ENCODE results near the gene PHF21A. TPM values are rescaled to one million over a fixed set of nuclear protein-coding genes. Genes with fewer than 3 reads are reported as not detected.

Gene PHF21A
- total and polyA plus RNA-seq, 2 of the 13 experiments (the other 11 are each of a cell fraction or from before 2014, with no cell fraction given) = 4.1 to 34.6 TPM

DNA sequence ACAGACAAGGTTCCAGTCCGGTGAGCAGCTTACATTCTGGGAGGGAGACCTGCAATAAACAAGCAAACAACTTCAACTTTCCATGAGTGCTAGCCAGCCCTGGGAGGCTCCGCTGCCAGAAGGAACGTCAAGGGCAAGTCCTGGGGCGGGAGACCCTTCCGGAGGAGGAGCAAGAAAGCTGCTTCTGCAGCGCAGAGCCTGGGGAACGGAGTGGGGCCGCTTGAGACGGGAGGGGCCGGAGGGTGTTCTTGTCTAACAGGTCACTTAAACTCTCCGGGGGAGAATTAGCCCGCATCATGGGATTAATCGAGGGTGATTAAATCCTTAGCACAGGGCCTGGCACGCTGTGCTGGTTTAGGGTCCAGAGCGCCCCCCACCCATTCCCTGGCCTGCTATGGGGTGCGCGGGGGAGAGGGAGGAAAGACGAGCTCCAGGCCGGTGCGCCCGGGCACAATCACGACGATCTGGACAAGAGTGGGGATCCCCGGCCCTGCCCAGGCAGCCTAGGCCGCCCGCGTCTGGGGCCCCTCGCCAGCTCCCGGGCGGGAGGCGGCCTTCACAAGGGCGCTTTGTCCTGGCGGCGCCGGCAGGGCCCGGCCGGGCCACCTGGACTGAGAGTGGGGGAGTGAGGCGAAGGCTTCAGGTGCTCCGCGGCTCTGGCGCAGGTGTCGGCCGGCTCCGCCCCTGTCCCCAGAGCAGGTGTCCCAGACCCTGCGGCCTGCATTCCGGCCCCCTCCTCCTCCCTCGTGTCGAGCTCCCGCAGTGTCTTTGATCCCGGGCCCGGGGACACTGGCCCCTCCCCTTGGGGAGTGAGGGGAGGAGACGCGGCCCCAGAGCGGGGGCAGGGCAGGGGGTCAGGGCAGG is 199.5 kb downstream of the PHF21A start (continued):
- 0 out of 2 replicates have a peak, but pooled peaks have one; percentile 22 for TF ChIP-seq GTF3A (CRISPR knock-in tag; conservative IDR thresholded peaks at IDR 0.05)
- peak; percentile 81 for TF ChIP-seq ZNF746 (CRISPR knock-in tag; IDR thresholded peaks at IDR 0.05)
- no peak for TF ChIP-seq TP53 (CRISPR knock-in tag; conservative IDR thresholded peaks at IDR 0.05)
- no peak for TF ChIP-seq ZKSCAN5 (CRISPR knock-in tag; IDR thresholded peaks at IDR 0.05)
- no peak for TF ChIP-seq ZFP62 (CRISPR knock-in tag; IDR thresholded peaks at IDR 0.05)
- TF ChIP-seq, protein P1, sequence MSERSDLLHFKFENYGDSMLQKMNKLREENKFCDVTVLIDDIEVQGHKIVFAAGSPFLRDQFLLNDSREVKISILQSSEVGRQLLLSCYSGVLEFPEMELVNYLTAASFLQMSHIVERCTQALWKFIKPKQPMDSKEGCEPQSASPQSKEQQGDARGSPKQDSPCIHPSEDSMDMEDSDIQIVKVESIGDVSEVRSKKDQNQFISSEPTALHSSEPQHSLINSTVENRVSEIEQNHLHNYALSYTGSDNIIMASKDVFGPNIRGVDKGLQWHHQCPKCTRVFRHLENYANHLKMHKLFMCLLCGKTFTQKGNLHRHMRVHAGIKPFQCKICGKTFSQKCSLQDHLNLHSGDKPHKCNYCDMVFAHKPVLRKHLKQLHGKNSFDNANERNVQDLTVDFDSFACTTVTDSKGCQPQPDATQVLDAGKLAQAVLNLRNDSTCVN (CRISPR knock-in tag; IDR thresholded peaks at IDR 0.05; ENCODE audit: borderline replicate concordance) = no peak
- TF ChIP-seq ZNF501 (CRISPR knock-in tag; IDR thresholded peaks at IDR 0.05) = peak; percentile 25; the same call in 1 of the 2 replicates
- TF ChIP-seq, protein P2, sequence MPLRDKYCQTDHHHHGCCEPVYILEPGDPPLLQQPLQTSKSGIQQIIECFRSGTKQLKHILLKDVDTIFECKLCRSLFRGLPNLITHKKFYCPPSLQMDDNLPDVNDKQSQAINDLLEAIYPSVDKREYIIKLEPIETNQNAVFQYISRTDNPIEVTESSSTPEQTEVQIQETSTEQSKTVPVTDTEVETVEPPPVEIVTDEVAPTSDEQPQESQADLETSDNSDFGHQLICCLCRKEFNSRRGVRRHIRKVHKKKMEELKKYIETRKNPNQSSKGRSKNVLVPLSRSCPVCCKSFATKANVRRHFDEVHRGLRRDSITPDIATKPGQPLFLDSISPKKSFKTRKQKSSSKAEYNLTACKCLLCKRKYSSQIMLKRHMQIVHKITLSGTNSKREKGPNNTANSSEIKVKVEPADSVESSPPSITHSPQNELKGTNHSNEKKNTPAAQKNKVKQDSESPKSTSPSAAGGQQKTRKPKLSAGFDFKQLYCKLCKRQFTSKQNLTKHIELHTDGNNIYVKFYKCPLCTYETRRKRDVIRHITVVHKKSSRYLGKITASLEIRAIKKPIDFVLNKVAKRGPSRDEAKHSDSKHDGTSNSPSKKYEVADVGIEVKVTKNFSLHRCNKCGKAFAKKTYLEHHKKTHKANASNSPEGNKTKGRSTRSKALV (CRISPR knock-in tag; IDR thresholded peaks at IDR 0.05) = peak; percentile 57
- peak; percentile 17; the same call in 1 of the 2 replicates for TF ChIP-seq SOX5 (CRISPR knock-in tag; IDR thresholded peaks at IDR 0.05; ENCODE audit: borderline replicate concordance)
- TF ChIP-seq MXD4 (CRISPR knock-in tag; IDR thresholded peaks at IDR 0.05) = no peak
- TF ChIP-seq SOX13 (IDR thresholded peaks at IDR 0.05) = no peak
- peak in 1 of 2 experiments; percentile 34; a peak in 1 of 4 replicates for TF ChIP-seq SOX13 (CRISPR knock-in tag; conservative IDR thresholded peaks at IDR 0.05 in 1 of 2, IDR thresholded peaks at IDR 0.05 in 1 of 2)
- no peak for TF ChIP-seq ZNF333 (CRISPR knock-in tag; IDR thresholded peaks at IDR 0.05; ENCODE audit: borderline replicate concordance)
- peak; percentile 49; the same call in 1 of the 2 replicates for TF ChIP-seq MED13 (CRISPR knock-in tag; IDR thresholded peaks at IDR 0.05)
- TF ChIP-seq ZNF468 (CRISPR knock-in tag; IDR thresholded peaks at IDR 0.05) = no peak
- TF ChIP-seq ZNF567 (CRISPR knock-in tag; IDR thresholded peaks at IDR 0.05; ENCODE audit: borderline replicate concordance) = no peak
- no peak for TF ChIP-seq ZSCAN30 (CRISPR knock-in tag; IDR thresholded peaks at IDR 0.05)
- TF ChIP-seq, protein P3, sequence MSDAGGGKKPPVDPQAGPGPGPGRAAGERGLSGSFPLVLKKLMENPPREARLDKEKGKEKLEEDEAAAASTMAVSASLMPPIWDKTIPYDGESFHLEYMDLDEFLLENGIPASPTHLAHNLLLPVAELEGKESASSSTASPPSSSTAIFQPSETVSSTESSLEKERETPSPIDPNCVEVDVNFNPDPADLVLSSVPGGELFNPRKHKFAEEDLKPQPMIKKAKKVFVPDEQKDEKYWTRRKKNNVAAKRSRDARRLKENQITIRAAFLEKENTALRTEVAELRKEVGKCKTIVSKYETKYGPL (CRISPR knock-in tag; IDR thresholded peaks at IDR 0.05) = 0 out of 2 replicates have a peak, but pooled peaks have one; percentile 19
- no peak for TF ChIP-seq ZNF720 (CRISPR knock-in tag; IDR thresholded peaks at IDR 0.05)
- TF ChIP-seq, protein P4, sequence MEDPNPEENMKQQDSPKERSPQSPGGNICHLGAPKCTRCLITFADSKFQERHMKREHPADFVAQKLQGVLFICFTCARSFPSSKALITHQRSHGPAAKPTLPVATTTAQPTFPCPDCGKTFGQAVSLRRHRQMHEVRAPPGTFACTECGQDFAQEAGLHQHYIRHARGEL (CRISPR knock-in tag; IDR thresholded peaks at IDR 0.05) = no peak
- peak; percentile 62; the same call in 1 of the 2 replicates for TF ChIP-seq ZNF558 (CRISPR knock-in tag; IDR thresholded peaks at IDR 0.05; ENCODE audit: borderline replicate concordance)
- TF ChIP-seq, protein P5, sequence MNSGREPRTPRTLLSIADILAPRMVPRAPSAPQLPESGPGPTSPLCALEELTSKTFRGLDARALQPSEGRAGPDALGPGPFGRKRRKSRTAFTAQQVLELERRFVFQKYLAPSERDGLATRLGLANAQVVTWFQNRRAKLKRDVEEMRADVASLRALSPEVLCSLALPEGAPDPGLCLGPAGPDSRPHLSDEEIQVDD (CRISPR knock-in tag; IDR thresholded peaks at IDR 0.05; ENCODE audit: borderline replicate concordance) = 0 out of 2 replicates have a peak, but pooled peaks have one; percentile 23
- peak; percentile 9; the same call in 1 of the 2 replicates for TF ChIP-seq TBX3 (IDR thresholded peaks at IDR 0.05; ENCODE audit: borderline replicate concordance)
- TF ChIP-seq CREM (IDR thresholded peaks at IDR 0.05) = no peak
- no peak for TF ChIP-seq CREM (CRISPR knock-in tag; IDR thresholded peaks at IDR 0.05)
